Fibroblast of the aortic adventitia (primary cell): Measurements from ENCODE around the gene JOSD2. TPM values are rescaled to one million over a fixed set of nuclear protein-coding genes. Genes with fewer than 3 reads are reported as not detected.

Experiments
- DNase-seq: peaks from one replicate; pipeline ENCODE4 v3.0.0-alpha.2; 2010; ENCODE audit warnings: low read depth
- H3K4me3 ChIP-seq: 2 replicates; pipeline ENCODE4 v1.5.1; 2011; ENCODE audit warnings: low read depth, mild to moderate bottlenecking, control low read depth, low read length, moderate library complexity
- total RNA-seq: library from RNA; depleted of rRNA; stranded (reverse); fragments of >200 nt; gene quantifications from 2 replicates; pipeline ENCODE4 v1.2.3, GENCODE V29; 2012; ENCODE audit warnings: low replicate concordance
- TF ChIP-seq, protein P1 (sequence below): IDR thresholded peaks from 2 replicates; pipeline ENCODE4 v1.5.1; 2011; ENCODE audit warnings: mild to moderate bottlenecking, low read length, control low read depth, inconsistent platforms; ENCODE audit not compliant: insufficient read depth

The JOSD2 gene
- total RNA-seq, 1 donor, result 26.7 TPM

DNA sequence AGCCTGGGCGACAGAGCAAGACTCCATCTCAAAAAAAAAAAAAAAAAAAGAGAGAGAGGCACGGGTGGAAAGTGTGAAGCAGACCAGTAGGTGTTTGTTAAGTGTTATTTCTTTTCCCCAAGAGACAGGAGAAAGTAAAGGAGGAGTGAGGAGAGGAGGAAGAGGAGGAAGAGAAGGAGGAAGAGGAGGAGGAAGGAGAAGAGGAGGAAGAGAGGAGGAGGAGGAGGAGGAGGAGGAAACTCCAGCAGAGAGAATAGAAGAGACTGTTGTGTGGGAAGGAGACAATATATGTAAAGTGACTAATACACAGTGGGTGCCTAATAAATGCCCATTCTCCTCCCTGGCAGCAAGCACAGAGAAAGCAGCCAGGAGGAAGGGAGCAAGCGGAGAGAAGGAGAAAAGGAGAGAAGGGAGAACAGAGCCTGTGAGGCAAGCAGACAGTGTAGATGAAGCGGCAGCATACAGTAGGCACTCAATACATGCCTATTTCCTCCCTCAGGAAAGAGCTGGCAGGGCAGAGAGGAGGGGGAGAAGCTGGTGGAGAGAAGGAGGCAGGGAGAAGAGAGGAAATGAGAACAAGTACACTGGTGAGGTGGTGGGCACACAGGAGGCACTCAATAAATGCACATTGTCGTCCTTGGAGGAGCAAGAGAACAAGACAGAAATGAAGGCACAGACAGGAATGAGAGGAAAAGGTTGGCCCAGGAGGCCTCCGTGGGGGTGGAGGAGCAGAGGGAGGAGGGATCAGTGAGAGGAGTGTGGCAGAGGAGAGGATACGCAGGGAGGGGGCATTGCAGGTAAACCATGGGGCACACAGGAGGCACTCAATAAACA is 16.6 kb downstream of the JOSD2 start:
- TF ChIP-seq, protein P1, sequence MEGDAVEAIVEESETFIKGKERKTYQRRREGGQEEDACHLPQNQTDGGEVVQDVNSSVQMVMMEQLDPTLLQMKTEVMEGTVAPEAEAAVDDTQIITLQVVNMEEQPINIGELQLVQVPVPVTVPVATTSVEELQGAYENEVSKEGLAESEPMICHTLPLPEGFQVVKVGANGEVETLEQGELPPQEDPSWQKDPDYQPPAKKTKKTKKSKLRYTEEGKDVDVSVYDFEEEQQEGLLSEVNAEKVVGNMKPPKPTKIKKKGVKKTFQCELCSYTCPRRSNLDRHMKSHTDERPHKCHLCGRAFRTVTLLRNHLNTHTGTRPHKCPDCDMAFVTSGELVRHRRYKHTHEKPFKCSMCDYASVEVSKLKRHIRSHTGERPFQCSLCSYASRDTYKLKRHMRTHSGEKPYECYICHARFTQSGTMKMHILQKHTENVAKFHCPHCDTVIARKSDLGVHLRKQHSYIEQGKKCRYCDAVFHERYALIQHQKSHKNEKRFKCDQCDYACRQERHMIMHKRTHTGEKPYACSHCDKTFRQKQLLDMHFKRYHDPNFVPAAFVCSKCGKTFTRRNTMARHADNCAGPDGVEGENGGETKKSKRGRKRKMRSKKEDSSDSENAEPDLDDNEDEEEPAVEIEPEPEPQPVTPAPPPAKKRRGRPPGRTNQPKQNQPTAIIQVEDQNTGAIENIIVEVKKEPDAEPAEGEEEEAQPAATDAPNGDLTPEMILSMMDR, result no peak
- no peak for DNase-seq
- no peak overlapping the region for H3K4me3 ChIP-seq

DNA sequence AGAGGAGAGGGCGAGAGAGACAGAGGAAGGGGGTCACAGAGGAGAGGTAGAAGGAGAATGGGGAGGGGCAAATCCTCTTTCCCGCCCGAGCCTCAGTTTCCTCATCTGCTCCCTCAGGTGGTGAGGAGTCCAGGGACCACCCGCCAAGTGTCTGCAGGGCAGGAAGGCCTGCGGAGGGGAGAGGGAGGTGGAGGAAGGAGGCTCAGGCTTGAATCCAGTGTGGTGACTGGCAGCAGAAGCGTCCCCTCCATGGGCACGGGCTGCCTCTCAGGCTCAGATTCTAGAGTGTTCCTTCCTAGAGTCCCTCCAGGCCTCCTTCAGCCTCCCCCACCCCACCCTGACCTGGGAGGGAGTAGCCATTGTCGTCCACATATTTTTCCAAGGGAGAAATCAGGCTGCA is 17.8 kb downstream of the JOSD2 start:
- H3K4me3 ChIP-seq, result no peak overlapping the region
- TF ChIP-seq, protein P1, result no peak
- DNase-seq, result no peak

DNA sequence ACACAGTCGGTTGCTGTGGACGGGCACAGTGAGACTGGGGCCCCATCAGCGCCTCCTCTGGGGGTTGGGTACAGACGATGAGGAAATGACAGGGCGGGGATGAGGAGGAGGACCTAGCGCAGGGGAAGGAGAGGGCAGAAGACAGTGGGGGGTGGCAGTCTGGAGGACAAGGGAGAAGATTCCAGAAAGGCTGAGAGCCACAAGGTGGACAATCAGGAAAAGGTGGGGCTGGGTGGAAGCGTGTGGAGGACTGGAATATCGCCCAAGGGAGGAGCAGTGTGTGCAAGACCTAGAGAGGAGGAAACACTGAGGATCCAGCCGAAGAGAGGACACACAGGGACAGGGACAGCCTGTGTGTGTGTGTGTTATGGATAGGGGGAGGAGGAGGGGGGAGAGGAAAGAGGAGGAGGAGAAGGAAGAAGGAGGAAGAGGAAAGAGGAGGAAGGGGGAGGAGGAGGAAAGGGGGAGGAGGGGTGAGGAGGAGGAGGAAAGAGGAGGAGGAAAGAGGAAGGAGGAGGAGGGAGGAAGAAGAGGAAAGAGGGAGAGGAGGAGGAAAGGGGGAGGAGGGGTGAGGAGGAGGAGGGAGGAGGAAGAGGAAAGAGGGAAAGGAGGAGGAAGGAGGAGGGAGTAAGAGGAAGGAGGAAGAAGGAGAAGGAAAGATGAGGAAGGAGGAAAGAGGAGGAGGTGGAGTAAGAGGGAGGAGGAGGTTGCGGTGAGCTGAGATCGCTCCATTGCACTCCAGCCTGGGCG is 18.5 kb downstream of the JOSD2 start:
- TF ChIP-seq, protein P1, result no peak
- no peak overlapping the region for H3K4me3 ChIP-seq
- no peak for DNase-seq

DNA sequence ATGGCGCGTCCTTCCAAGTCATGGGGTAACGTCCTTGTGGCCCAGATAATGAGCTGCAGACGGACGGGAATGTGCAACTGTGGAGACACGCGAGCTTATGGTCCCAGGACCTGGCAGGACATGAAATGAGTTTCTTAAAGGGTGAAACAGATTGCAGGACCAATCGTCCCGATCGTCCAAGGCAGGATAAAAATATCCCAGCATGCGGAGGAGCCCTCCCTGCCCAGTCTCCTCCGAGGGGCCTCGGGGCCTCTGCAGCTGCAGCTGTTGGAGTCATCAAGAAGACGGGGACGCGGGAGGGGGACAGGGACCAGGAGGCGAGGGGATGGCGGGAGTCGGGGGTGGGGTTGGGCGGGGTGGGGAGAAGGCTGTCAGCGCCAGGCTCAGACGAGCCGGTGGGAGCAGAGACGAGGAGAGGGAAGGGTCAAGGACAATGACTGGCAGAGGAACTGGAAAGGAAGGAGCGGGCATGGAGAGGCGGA is 20.0 kb downstream of the JOSD2 start:
- no peak overlapping the region for H3K4me3 ChIP-seq
- no peak for DNase-seq
- TF ChIP-seq, protein P1, result no peak

DNA sequence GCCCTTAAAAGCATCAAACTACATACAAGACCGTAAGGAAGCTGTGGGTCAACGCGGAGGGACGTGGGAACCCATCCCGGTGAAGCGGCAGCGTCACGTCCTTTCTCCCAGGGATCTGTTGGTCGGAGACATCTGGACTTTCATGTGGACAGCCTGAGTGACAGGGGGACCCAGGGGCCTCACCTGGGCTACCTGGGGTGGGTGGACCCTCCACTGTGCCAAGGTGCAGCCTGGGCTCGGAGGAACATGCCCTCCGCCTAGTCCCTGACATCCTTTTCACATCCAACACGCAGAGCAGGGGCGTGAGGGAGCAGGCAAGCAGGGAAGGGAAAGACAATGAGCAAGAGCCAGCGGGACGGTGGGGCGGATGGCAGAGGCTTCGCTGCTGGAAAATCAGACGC is 20.6 kb downstream of the JOSD2 start:
- TF ChIP-seq, protein P1, result no peak
- DNase-seq, result no peak
- H3K4me3 ChIP-seq, result no peak overlapping the region

DNA sequence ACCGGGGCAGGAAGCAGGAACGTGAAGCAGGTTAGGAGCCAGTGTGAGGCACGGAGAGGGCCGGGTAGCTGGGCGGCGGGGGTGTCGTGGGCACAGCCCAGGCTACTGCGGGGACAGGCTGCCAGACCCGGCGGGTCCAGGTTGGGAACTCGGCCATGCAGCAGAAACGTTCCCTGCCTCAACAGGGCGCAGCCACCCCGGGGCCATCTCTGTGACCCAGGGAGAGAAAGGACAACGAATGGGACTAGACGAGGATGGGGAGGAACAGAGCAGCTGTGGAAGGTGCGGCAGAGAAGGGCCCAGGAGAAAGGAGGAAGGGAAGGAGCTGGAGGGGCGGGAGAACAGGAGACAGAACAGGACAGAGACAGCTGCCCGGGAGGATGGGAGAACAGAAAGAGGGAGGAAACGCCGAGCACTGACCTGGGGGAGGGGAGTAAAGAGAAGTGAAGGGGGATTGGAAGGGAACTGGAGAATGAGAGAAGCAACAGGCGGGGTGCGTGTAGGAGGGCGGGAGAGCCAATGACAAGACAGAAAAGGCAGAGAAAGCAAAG is 21.5 kb downstream of the JOSD2 start:
- no peak for DNase-seq
- TF ChIP-seq, protein P1, result no peak
- no peak overlapping the region for H3K4me3 ChIP-seq
